ENCODE data around the gene TIMM22.
A peak's percentile ranks its signal among the peaks of the same experiment; 100 is the strongest.

TIMM22 gene

GRCh38 chr17:978103-979093 is 18.5 kb upstream of the TIMM22 start (continued):
- TF ChIP-seq PRDM10 (tag by site-specific recombination; IDR thresholded peaks at IDR 0.05) (no peak), ZXDB (tag by site-specific recombination; IDR thresholded peaks at IDR 0.05) (no peak), ZNF776 (tag by site-specific recombination; IDR thresholded peaks at IDR 0.05; ENCODE audit: borderline replicate concordance) (no peak), PRDM2 (tag by site-specific recombination; IDR thresholded peaks at IDR 0.05; ENCODE audit: borderline replicate concordance) (no peak), IKZF3 (tag by site-specific recombination; IDR thresholded peaks at IDR 0.05) (no peak), ZNF837 (tag by site-specific recombination; IDR thresholded peaks at IDR 0.05) (no peak), HOXA7 (CRISPR knock-in tag; IDR thresholded peaks at IDR 0.05; ENCODE audit: borderline replicate concordance) (no peak), ZNF302 (tag by site-specific recombination; IDR thresholded peaks at IDR 0.05; ENCODE audit: low read depth) (no peak), SCRT2 (tag by site-specific recombination; IDR thresholded peaks at IDR 0.05) (peak; percentile 60; the same call in 1 of the 2 replicates), ZNF341 (tag by site-specific recombination; IDR thresholded peaks at IDR 0.05; ENCODE audit: low read depth) (peak; percentile 94), ZNF398 (tag by site-specific recombination; IDR thresholded peaks at IDR 0.05) (peak; percentile 80), ZBTB48 (tag by site-specific recombination; IDR thresholded peaks at IDR 0.05) (peak; percentile 31; the same call in 1 of the 2 replicates), ZNF19 (tag by site-specific recombination; IDR thresholded peaks at IDR 0.05; ENCODE audit: low read depth) (no peak), ZBTB17 (tag by site-specific recombination; IDR thresholded peaks at IDR 0.05) (peak; percentile 80), ZBTB26 (tag by site-specific recombination; optimal IDR thresholded peaks at IDR 0.05) (peak; percentile 78), ZSCAN4 (tag by site-specific recombination; IDR thresholded peaks at IDR 0.05) (peak; percentile 8; the same call in 1 of the 2 replicates), MZF1 (tag by site-specific recombination; IDR thresholded peaks at IDR 0.05; ENCODE audit: borderline replicate concordance) (no peak), PRDM6 (tag by site-specific recombination; IDR thresholded peaks at IDR 0.05) (no peak), ZSCAN16 (tag by site-specific recombination; IDR thresholded peaks at IDR 0.05) (no peak), ZNF174 (tag by site-specific recombination; IDR thresholded peaks at IDR 0.05) (no peak)

Data from HEK293 (cell line).